Gastroesophageal sphincter (tissue), 3 donors: Measurements from ENCODE around the gene STX4.

Source experiments
- POLR2A ChIP-seq, 2 donors: fragments of 450-650 bp; IDR thresholded peaks; one replicate each; pipeline ENCODE4 v1.6.1; 2017; ENCODE audit warnings: antibody characterized with exemption in 2 of 2, mild to moderate bottlenecking in 2 of 2, moderate library complexity in 1 of 2
- TF ChIP-seq, protein P1 (sequence below), 4 experiments: fragments of 200-600 bp in 2 of 4; fragments of 450-650 bp in 2 of 4; sonication (generic) in 1 of 4; IDR thresholded peaks; one replicate each; pipeline ENCODE4 v1.5.1; 2017 to 2019; ENCODE audit warnings: antibody characterized with exemption in 4 of 4, mild to moderate bottlenecking in 2 of 4, moderate library complexity in 2 of 4

DNA sequence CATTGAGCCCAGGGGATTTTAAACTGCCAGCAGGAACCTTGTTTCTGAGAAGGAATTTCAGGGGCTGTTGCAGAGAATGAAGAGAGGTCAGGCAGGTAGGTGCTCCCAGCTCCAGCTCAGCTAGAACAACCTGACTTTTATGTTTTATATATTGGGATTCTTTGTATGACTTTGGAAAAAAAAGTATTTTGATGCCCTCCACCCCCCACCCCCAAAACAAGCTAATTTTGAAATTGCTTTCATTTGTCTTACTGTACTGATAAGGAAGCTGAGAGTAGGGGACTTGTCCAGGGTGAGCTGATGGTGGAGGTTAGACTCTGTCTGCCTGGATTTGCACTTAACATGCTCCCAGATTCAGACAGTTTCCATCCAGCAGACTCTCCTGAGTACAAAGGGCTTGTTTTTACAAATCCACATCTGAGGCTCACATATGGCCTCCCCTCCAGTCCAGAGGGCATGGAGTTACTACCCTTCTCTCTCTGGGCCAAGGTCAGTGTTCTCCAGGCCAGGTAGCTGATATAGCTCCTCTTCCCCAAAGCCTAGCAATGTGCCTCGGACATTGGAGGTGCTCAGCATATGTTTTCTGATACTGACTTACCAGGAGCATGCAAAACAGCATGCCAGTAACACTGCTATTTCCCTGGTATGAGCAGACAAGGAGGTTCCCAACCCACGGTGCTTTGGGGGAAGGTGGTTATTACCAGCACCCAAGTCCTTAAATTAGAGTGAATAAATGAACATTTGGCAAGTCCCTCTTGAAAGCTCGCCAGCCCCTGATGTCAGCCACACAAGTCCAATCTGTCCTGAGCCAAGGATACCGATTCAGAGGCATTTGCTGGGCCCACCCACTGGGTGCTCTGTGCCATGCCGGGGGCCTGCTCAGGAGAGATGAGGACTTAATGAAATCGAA, 34.3 kb upstream of the STX4 start:
- no peak for TF ChIP-seq POLR2A (IDR thresholded peaks at IDR 0.05)
- TF ChIP-seq, protein P1, sequence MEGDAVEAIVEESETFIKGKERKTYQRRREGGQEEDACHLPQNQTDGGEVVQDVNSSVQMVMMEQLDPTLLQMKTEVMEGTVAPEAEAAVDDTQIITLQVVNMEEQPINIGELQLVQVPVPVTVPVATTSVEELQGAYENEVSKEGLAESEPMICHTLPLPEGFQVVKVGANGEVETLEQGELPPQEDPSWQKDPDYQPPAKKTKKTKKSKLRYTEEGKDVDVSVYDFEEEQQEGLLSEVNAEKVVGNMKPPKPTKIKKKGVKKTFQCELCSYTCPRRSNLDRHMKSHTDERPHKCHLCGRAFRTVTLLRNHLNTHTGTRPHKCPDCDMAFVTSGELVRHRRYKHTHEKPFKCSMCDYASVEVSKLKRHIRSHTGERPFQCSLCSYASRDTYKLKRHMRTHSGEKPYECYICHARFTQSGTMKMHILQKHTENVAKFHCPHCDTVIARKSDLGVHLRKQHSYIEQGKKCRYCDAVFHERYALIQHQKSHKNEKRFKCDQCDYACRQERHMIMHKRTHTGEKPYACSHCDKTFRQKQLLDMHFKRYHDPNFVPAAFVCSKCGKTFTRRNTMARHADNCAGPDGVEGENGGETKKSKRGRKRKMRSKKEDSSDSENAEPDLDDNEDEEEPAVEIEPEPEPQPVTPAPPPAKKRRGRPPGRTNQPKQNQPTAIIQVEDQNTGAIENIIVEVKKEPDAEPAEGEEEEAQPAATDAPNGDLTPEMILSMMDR (IDR thresholded peaks at IDR 0.05) = no peak
